K562 (cell line): ENCODE data around the gene FAM78B. TPM values are rescaled to one million over a fixed set of nuclear protein-coding genes. Genes with fewer than 3 reads are reported as not detected.

Experiments used
- ARID2 ChIP-seq: fragments of 450-650 bp; IDR thresholded peaks from 2 replicates; pipeline ENCODE4 v1.6.1; 2017; ENCODE audit warnings: antibody characterized with exemption, mild to moderate bottlenecking
- DNMT1 ChIP-seq: fragments of 450-650 bp; IDR thresholded peaks from 2 replicates; pipeline ENCODE4 v1.6.1; 2016; ENCODE audit warnings: antibody characterized with exemption, mild to moderate bottlenecking
- EHMT2 ChIP-seq: fragments of 450-650 bp; IDR thresholded peaks from 2 replicates; pipeline ENCODE4 v1.6.1; 2018; ENCODE audit warnings: antibody characterized with exemption
- FOSL1 ChIP-seq: fragments of 200-800 bp; sonication (Bioruptor generic); conservative IDR thresholded peaks from 2 replicates; pipeline ENCODE4 v1.6.1; 2016; ENCODE audit warnings: missing genetic modification characterization, missing compliant biosample characterization
- HDAC1 ChIP-seq, 2 experiments: fragments of 450-650 bp; IDR thresholded peaks; 2 replicates each; pipeline ENCODE4 v1.6.1; 2016 to 2017; ENCODE audit warnings: inconsistent platforms in 1 of 2, mild to moderate bottlenecking in 1 of 2, moderate library complexity in 1 of 2
- HNRNPLL ChIP-seq: fragments of 200-400 bp; formaldehyde crosslinking; IDR thresholded peaks from 2 replicates; pipeline ENCODE4 v1.6.1; 2017; ENCODE audit warnings: low read length, low read depth, mild to moderate bottlenecking; ENCODE audit not compliant: poor library complexity, severe bottlenecking
- HSF4 ChIP-seq: fragments of 250-450 bp; sonication (Bioruptor Pico); IDR thresholded peaks from 2 replicates; pipeline ENCODE4 v2.1.2; 2022; ENCODE audit warnings: mild to moderate bottlenecking, moderate library complexity, borderline replicate concordance
- JUN ChIP-seq, 2 experiments: sonication (generic) in 1 of 2; formaldehyde crosslinking in 1 of 2; IDR thresholded peaks; 2 replicates each; pipeline versions ENCODE4 v1.6.1 to v1.8.0; 2012 to 2022; ENCODE audit warnings: borderline replicate concordance in 2 of 2, mild to moderate bottlenecking in 2 of 2, improper control_type of control experiment in 1 of 2, low read depth in 1 of 2, low read length in 1 of 2, missing genetic modification reagents in 1 of 2
- NEUROD1 ChIP-seq: fragments of 150-350 bp; IDR thresholded peaks from 2 replicates; pipeline ENCODE4 v1.6.1; 2014; ENCODE audit warnings: borderline replicate concordance, low read length, low read depth; ENCODE audit not compliant: partially characterized antibody
- POLR2G ChIP-seq: fragments of 200-400 bp; formaldehyde crosslinking; IDR thresholded peaks from 2 replicates; pipeline ENCODE4 v1.6.1; 2017; ENCODE audit warnings: low read depth, mild to moderate bottlenecking, antibody characterized with exemption, low read length, moderate library complexity
- RBM39 ChIP-seq: fragments of 200-400 bp; formaldehyde crosslinking; optimal IDR thresholded peaks from 2 replicates; pipeline ENCODE3; 2018; ENCODE audit warnings: low read depth, low read length
- SIX5 ChIP-seq, 2 experiments: IDR thresholded peaks; 2 replicates each; pipeline ENCODE4 v1.6.1; 2011; ENCODE audit warnings: low read length in 2 of 2, borderline replicate concordance in 1 of 2, low read depth in 1 of 2, mild to moderate bottlenecking in 1 of 2, moderate library complexity in 1 of 2; ENCODE audit not compliant: insufficient read depth in 1 of 2
- SMAD4 ChIP-seq: fragments of 250-450 bp; sonication (Bioruptor Pico); conservative IDR thresholded peaks from 2 replicates; pipeline ENCODE4 v1.8.0; 2021; ENCODE audit warnings: inconsistent platforms, mild to moderate bottlenecking, moderate library complexity
- SOX6 ChIP-seq: fragments of 450-650 bp; IDR thresholded peaks from 2 replicates; pipeline ENCODE4 v1.6.1; 2014; ENCODE audit warnings: mild to moderate bottlenecking
- TARDBP ChIP-seq: fragments of 450-650 bp; IDR thresholded peaks from 2 replicates; pipeline ENCODE4 v1.6.1; 2016
- ZC3H11A ChIP-seq: IDR thresholded peaks from 2 replicates; pipeline ENCODE4 v1.6.1; 2012; ENCODE audit warnings: low read depth, low read length, improper control_type of control experiment
- ZFP1 ChIP-seq: fragments of 450-650 bp; formaldehyde crosslinking; IDR thresholded peaks from 2 replicates; pipeline ENCODE4 v1.4.0; 2020; ENCODE audit warnings: mild to moderate bottlenecking, mixed read lengths
- ZFPM2 ChIP-seq: fragments of 250-450 bp; sonication (Bioruptor Pico); IDR thresholded peaks from 2 replicates; pipeline ENCODE4 v1.5.1; 2022; ENCODE audit warnings: mild to moderate bottlenecking
- ZNF197 ChIP-seq: fragments of 200-800 bp; sonication (Bioruptor generic); IDR thresholded peaks from 2 replicates; pipeline ENCODE4 v1.6.1; 2016; ENCODE audit warnings: low read depth, missing genetic modification characterization, missing compliant biosample characterization
- ZNF24 ChIP-seq: fragments of 450-650 bp; IDR thresholded peaks from 2 replicates; pipeline ENCODE4 v1.6.1; 2016
- ZNF589 ChIP-seq: fragments of 200-800 bp; sonication (Bioruptor generic); IDR thresholded peaks from 2 replicates; pipeline ENCODE4 v1.6.1; 2016; ENCODE audit warnings: low read depth, missing genetic modification characterization, missing compliant biosample characterization
- polyA plus RNA-seq, 8 experiments: library from polyadenylated mRNA; depleted of rRNA in 4 of 8; stranded (reverse) in 5 of 8; unstranded in 3 of 8; fragments of >200 nt; fragmentation: Nextera tagmentation in 2 of 8; fragmentation: Illumina TruSeq in 1 of 8; extraction: Ambion mirVana in 2 of 8; extraction: Trizol in 1 of 8; gene quantifications; 2 replicates each; pipeline versions ENCODE4 v1.2.1 to v1.2.3, GENCODE V29; 2011 to 2014; ENCODE audit warnings: inconsistent platforms in 1 of 8, missing spikeins in 1 of 8
- total RNA-seq, 7 experiments: library from RNA; depleted of rRNA in 6 of 7; stranded (reverse); fragments of >200 nt in 6 of 7; fragmentation: Illumina TruSeq in 2 of 7; extraction: Trizol in 2 of 7; gene quantifications; 2 replicates each; pipeline versions ENCODE4 v1.2.1 to v1.2.3, GENCODE V29; 2011 to 2021; ENCODE audit warnings: low replicate concordance in 1 of 7
- TF ChIP-seq, protein P1 (sequence below): fragments of 250-450 bp; sonication (Bioruptor Pico); IDR thresholded peaks from 2 replicates; pipeline ENCODE4 v1.8.0; 2022; ENCODE audit warnings: inconsistent platforms
- TF ChIP-seq, protein P2 (sequence below), 2 experiments: IDR thresholded peaks; 2 replicates each; pipeline ENCODE4 v1.6.1; 2011; ENCODE audit warnings: borderline replicate concordance in 1 of 2, control low read depth in 1 of 2, low read depth in 1 of 2, low read length in 1 of 2, mild to moderate bottlenecking in 1 of 2, mixed read lengths in 1 of 2, moderate library complexity in 1 of 2; ENCODE audit not compliant: insufficient read depth in 1 of 2, insufficient read length in 1 of 2, poor library complexity in 1 of 2, severe bottlenecking in 1 of 2; ENCODE audit errors: extremely low read depth in 1 of 2
- TF ChIP-seq, protein P3 (sequence below): fragments of 200-800 bp; sonication (Bioruptor generic); IDR thresholded peaks from 2 replicates; pipeline ENCODE4 v1.6.1; 2017; ENCODE audit warnings: missing genetic modification characterization, missing compliant biosample characterization

FAM78B gene
- total and polyA plus RNA-seq, 9 of the 15 experiments (the other 6 are each of a cell fraction or from before 2014, with no cell fraction given), result 0.04 to 0.43 (median 0.29) TPM; not detected in 1

DNA sequence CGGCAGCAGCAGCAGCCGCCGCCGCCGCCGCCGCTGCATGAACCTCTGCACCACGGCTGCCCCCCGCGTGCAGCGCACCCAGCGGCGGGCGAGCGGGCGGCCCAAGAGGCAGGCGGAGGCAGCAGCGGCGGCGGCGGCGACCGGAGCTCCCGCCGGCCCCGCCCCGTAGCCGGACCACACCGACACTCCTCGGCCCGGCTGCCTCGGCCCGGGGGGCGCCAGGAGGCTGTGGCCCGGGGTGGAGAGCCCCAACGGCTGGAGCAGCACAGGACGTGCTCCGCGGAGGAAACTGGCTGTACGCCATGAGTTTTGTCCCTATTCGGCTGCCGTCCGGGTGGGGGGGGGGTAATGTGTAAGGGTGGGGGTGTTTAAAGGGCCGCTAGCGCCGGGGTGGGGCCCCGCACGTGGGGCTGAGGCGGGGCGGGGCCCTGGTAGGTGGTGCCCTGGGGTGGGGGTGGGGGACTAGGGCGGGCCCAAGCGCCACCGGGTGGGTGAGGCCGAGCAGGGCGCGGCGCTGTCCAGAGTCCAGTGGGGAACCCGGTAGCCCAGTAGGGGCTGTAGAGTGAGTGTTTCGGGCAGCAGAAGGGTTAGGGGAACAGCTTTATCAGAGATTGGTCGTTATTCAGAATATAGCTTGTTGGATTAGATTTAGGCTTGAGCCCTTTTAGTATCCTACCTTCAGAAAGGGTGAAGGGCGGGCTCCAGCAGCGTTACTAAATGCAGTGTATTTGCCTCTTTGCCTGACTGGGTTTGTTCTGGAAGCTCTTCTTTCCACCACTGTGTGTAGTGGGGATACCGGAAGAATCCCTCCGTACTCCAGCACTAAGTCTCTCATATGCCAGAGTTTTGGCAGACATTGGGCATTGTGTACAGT lies at the start of gene FAM78B (continued):
- TF ChIP-seq HNRNPLL (peak; percentile 57), ARID2 (no peak), HSF4 (CRISPR knock-in tag) (no peak), ZNF197 (CRISPR knock-in tag) (no peak), JUN (IDR thresholded peaks at IDR 0.05; ENCODE audit: borderline replicate concordance, low read depth, low read length) (no peak), JUN (CRISPR knock-in tag; IDR thresholded peaks at IDR 0.05; ENCODE audit: borderline replicate concordance) (no peak), DNMT1 (no peak), HDAC1 (IDR thresholded peaks at IDR 0.05) (peak in 1 of 2 experiments; percentile 65; a peak in 2 of 4 replicates), TARDBP (no peak), ZNF24 (0 out of 2 replicates have a peak, but pooled peaks have one; percentile 14), ZNF589 (0 out of 2 replicates have a peak, but pooled peaks have one; percentile 26), SOX6 (no peak), ZFP1 (no peak), SMAD4 (CRISPR knock-in tag) (peak; percentile 67), RBM39 (no peak), ZFPM2 (CRISPR knock-in tag) (no peak), POLR2G (peak; percentile 40; the same call in 1 of the 2 replicates), EHMT2 (peak; percentile 77), SIX5 (IDR thresholded peaks at IDR 0.05; ENCODE audit: borderline replicate concordance in 1 of 2, insufficient read depth in 1 of 2, low read depth in 1 of 2, low read length in 2 of 2) (no peak), ZC3H11A (no peak), FOSL1 (tag) (no peak), NEUROD1 (peak; percentile 48)
- TF ChIP-seq, protein P1, sequence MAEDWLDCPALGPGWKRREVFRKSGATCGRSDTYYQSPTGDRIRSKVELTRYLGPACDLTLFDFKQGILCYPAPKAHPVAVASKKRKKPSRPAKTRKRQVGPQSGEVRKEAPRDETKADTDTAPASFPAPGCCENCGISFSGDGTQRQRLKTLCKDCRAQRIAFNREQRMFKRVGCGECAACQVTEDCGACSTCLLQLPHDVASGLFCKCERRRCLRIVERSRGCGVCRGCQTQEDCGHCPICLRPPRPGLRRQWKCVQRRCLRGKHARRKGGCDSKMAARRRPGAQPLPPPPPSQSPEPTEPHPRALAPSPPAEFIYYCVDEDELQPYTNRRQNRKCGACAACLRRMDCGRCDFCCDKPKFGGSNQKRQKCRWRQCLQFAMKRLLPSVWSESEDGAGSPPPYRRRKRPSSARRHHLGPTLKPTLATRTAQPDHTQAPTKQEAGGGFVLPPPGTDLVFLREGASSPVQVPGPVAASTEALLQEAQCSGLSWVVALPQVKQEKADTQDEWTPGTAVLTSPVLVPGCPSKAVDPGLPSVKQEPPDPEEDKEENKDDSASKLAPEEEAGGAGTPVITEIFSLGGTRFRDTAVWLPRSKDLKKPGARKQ, result no peak
- TF ChIP-seq, protein P2, sequence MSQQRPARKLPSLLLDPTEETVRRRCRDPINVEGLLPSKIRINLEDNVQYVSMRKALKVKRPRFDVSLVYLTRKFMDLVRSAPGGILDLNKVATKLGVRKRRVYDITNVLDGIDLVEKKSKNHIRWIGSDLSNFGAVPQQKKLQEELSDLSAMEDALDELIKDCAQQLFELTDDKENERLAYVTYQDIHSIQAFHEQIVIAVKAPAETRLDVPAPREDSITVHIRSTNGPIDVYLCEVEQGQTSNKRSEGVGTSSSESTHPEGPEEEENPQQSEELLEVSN (IDR thresholded peaks at IDR 0.05; ENCODE audit: borderline replicate concordance in 1 of 2, extremely low read depth in 1 of 2, insufficient read depth in 1 of 2, insufficient read length in 1 of 2, low read depth in 1 of 2, low read length in 1 of 2, poor library complexity in 1 of 2, severe bottlenecking in 1 of 2), result peak in 1 of 2 experiments; percentile 76
- TF ChIP-seq, protein P3, sequence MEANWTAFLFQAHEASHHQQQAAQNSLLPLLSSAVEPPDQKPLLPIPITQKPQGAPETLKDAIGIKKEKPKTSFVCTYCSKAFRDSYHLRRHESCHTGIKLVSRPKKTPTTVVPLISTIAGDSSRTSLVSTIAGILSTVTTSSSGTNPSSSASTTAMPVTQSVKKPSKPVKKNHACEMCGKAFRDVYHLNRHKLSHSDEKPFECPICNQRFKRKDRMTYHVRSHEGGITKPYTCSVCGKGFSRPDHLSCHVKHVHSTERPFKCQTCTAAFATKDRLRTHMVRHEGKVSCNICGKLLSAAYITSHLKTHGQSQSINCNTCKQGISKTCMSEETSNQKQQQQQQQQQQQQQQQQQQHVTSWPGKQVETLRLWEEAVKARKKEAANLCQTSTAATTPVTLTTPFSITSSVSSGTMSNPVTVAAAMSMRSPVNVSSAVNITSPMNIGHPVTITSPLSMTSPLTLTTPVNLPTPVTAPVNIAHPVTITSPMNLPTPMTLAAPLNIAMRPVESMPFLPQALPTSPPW (CRISPR knock-in tag), result peak; percentile 99
